ENCODE results near the gene MCM3AP. TPM values are rescaled to one million over a fixed set of nuclear protein-coding genes. Genes with fewer than 3 reads are reported as not detected.

The MCM3AP gene
- total RNA-seq, 4 donors from 2014 or later = 55.3 to 170 (median 95.2) TPM

GRCh38 chr21:46218906-46219590 lies 66.4 kb downstream of the MCM3AP start:
- no peak for TF ChIP-seq CTCF (IDR thresholded peaks at IDR 0.05; ENCODE audit: low read depth)

GRCh38 chr21:46217511-46218196 lies 67.8 kb downstream of the MCM3AP start:
- no peak for TF ChIP-seq CTCF (IDR thresholded peaks at IDR 0.05; ENCODE audit: low read depth)

- no peak for TF ChIP-seq CTCF (IDR thresholded peaks at IDR 0.05; ENCODE audit: low read depth)
These were observed 69.2 kb downstream of the MCM3AP start for GRCh38 chr21:46216132-46216747.

- TF ChIP-seq CTCF (IDR thresholded peaks at IDR 0.05; ENCODE audit: low read depth) = no peak
These were observed 69.8 kb downstream of the MCM3AP start for GRCh38 chr21:46215436-46216131.

- no peak for TF ChIP-seq CTCF (IDR thresholded peaks at IDR 0.05; ENCODE audit: low read depth)
These were observed 70.7 kb downstream of the MCM3AP start for GRCh38 chr21:46214478-46215340.

- no peak for TF ChIP-seq CTCF (IDR thresholded peaks at IDR 0.05; ENCODE audit: low read depth)
These were observed 71.7 kb downstream of the MCM3AP start for GRCh38 chr21:46213620-46214286.
